Transverse colon (tissue), 4 donors: ENCODE data around the gene PSMB3. TPM values are rescaled to one million over a fixed set of nuclear protein-coding genes. Genes with fewer than 3 reads are reported as not detected.

ENCODE experiments used
- DNase-seq: peaks from one replicate; pipeline ENCODE4 v3.0.0-alpha.2; 2019
- H3K27ac ChIP-seq, 4 donors: fragments of 200-600 bp; sonication (generic); 2 replicates each; pipeline ENCODE4 v1.5.1; 2016 to 2018; ENCODE audit warnings: inconsistent platforms in 4 of 4
- H3K27me3 ChIP-seq: fragments of 200-600 bp; sonication (generic); 2 replicates; pipeline ENCODE4 v1.5.1; 2017; ENCODE audit warnings: inconsistent platforms
- H3K36me3 ChIP-seq, 4 donors: fragments of 200-600 bp; sonication (generic); 2 replicates each; pipeline ENCODE4 v1.5.1; 2017 to 2019; ENCODE audit warnings: inconsistent platforms in 4 of 4
- H3K4me1 ChIP-seq, 4 donors: fragments of 200-600 bp; sonication (generic); 2 replicates each; pipeline ENCODE4 v1.5.1; 2017 to 2020; ENCODE audit warnings: inconsistent platforms in 4 of 4
- H3K4me3 ChIP-seq, 4 donors: fragments of 200-600 bp; sonication (generic); 1 replicate in 1 of 4; 2 replicates in 3 of 4; pipeline versions ENCODE4 v1.5.1 to v1.6.1; 2017 to 2019; ENCODE audit warnings: inconsistent platforms in 4 of 4
- H3K9me3 ChIP-seq, 2 donors: fragments of 200-600 bp; sonication (generic); 2 replicates each; pipeline ENCODE4 v1.5.1; 2017 to 2019; ENCODE audit warnings: inconsistent platforms in 2 of 2
- EP300 ChIP-seq: sonication (generic); formaldehyde crosslinking; IDR thresholded peaks from one replicate; pipeline ENCODE4 v1.6.1; 2017; ENCODE audit warnings: antibody characterized with exemption, low read depth
- POLR2A ChIP-seq: fragments of 450-650 bp; IDR thresholded peaks from one replicate; pipeline ENCODE4 v1.6.1; 2016; ENCODE audit warnings: antibody characterized with exemption, mild to moderate bottlenecking, moderate library complexity
- POLR2AphosphoS5 ChIP-seq, 3 donors: sonication (generic); formaldehyde crosslinking; IDR thresholded peaks; one replicate each; pipeline ENCODE4 v1.6.1; 2016; ENCODE audit warnings: antibody characterized with exemption in 3 of 3
- WGBS, 2 donors: methylation state at CpG; one replicate each; pipeline ENCODE4 v1.1.5; 2018; ENCODE audit warnings: low coverage in 1 of 2; 5-methylcytosine and 5-hydroxymethylcytosine counted together
- in situ Hi-C, 4 donors: fragments of 200-750 bp; cut with MboI; loops; one replicate each; pipeline versions ENCODE4 v1.15.0 to v1.15.1; 2017; ENCODE audit warnings: low sequenced_read_pairs in 3 of 4, low pct_ligation_motif_present in 1 of 4, low pct_unique_long_range_greater_than_20kb in 1 of 4
- intact Hi-C: fragments of 100-400 bp; cut with DNase I; formaldehyde crosslinking; loops from one replicate; pipeline ENCODE4 v1.15.1; 2023; ENCODE audit warnings: low total_unique reads
- total RNA-seq, 4 donors: library from RNA; depleted of rRNA; stranded (reverse); fragments of >200 nt; gene quantifications; one replicate each; pipeline ENCODE4 v1.1.0, GENCODE V29; 2016
- TF ChIP-seq, protein P1 (sequence below), 5 experiments: fragments of 200-600 bp in 3 of 5; fragments of 450-650 bp in 2 of 5; sonication (generic) in 3 of 5; IDR thresholded peaks; 1 replicate in 2 of 5; 2 replicates in 3 of 5; pipeline ENCODE4 v1.5.1; 2016 to 2017; ENCODE audit warnings: antibody characterized with exemption in 5 of 5, inconsistent platforms in 3 of 5, mild to moderate bottlenecking in 2 of 5, moderate library complexity in 1 of 5

Gene PSMB3
- total RNA-seq, 4 donors from 2014 or later: 137 to 169 (median 159) TPM

DNA sequence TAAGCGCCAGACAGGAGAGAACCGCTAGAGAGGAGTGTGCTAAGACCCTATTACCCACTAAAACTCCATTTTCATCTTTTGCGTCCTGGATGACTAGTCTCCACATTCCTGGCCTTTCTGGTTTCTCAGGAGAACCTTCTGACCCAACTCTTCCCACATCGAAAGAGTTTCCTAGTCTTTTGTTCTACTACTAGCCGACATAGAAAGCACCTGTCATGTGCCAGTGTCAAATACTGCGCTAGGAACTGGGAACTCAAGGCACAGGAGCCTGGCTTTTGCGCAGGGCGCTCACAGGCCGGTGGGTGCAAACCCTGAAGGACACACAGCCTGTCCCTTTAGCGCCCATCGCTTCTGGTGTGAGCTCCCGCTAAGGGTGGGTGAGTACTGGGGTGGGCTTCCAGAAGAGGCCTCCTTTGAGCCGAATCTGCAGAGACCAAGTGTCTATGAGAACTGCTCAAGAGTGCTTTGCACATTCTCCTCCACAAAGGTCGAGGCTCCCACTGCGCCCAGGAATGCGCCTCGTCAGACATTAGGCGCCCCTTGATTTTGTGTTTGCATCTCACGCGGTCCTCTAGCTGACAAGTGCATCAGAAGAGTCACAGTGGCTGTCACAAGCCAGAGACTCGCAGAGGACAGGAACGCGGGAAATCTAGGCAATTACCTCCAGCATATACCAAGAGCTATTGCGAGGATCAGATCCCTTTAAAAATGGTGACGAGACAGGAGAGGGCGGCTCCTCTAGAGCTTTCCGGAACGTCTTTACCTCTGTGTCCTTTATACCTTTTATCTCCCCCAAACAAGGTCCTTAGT lies 2.0 kb upstream of the PSMB3 start:
- peak overlapping the region; percentile 88 to 96 (median 89) for H3K27ac ChIP-seq
- DNase-seq: no peak
- H3K9me3 ChIP-seq: no peaks in the 10 kb centered on the region
- TF ChIP-seq POLR2AphosphoS5 (IDR thresholded peaks at IDR 0.05): no peak
- H3K4me1 ChIP-seq: peaks cover 10 to 73% (median 50%) of the 10 kb centered on the region in 4 donors
- H3K4me3 ChIP-seq: peak overlapping the region in 3 of 4 donors; percentile 76 to 95 (median 87)
- in situ Hi-C loops: no loop called here
- H3K27me3 ChIP-seq: no peaks in the 10 kb centered on the region
- intact Hi-C loops: no loop called here
- WGBS, 2 donors: 6 to 34% methylated on average over 5 to 28 of the region's 28 CpGs
- H3K36me3 ChIP-seq: peaks cover 0 to 9% (median 0%) of the 10 kb centered on the region in 4 donors

DNA sequence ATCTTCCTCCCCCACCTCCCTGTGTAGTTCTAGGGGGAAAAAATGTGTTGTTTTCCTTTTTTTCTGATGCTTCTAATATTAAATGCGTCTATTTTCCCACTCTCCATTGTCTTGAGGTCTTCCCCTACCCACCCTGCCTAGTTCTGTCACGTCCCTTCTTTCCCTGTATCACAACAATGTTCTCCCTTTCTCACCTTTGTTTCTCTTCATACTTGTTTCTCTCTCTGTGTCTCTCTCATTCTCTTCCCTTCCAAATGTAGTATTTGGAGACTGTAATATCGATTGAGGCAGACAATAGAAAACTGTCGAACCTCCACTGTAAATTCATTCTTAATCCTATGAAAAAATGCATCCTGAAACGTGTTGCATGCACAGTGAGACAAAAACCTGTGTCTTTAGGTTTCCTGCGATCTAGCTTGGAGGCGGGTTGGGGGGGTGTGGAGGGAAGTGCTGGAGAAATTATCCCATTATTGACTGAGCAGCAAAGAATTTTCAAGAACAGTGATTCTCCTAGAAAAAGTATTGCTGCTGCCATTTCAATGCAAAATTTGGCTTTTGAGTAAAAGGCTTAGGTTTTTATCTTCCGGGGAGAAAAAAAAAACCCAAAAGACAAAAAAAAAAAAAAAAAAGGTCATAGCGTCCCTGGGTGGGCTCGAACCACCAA lies 1.3 kb upstream of the PSMB3 start:
- WGBS, 2 donors: 4 to 5% methylated on average over 9 to 10 of the region's 10 CpGs
- DNase-seq: no peak
- in situ Hi-C loops: no loop called here
- no peaks in the 10 kb centered on the region for H3K9me3 ChIP-seq
- no peak for TF ChIP-seq EP300
- TF ChIP-seq POLR2AphosphoS5 (IDR thresholded peaks at IDR 0.05): no peak
- TF ChIP-seq, protein P1, sequence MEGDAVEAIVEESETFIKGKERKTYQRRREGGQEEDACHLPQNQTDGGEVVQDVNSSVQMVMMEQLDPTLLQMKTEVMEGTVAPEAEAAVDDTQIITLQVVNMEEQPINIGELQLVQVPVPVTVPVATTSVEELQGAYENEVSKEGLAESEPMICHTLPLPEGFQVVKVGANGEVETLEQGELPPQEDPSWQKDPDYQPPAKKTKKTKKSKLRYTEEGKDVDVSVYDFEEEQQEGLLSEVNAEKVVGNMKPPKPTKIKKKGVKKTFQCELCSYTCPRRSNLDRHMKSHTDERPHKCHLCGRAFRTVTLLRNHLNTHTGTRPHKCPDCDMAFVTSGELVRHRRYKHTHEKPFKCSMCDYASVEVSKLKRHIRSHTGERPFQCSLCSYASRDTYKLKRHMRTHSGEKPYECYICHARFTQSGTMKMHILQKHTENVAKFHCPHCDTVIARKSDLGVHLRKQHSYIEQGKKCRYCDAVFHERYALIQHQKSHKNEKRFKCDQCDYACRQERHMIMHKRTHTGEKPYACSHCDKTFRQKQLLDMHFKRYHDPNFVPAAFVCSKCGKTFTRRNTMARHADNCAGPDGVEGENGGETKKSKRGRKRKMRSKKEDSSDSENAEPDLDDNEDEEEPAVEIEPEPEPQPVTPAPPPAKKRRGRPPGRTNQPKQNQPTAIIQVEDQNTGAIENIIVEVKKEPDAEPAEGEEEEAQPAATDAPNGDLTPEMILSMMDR (IDR thresholded peaks at IDR 0.05): no peak
- no peak for TF ChIP-seq POLR2A
- no peaks in the 10 kb centered on the region for H3K27me3 ChIP-seq
- intact Hi-C loops: no loop called here
- H3K36me3 ChIP-seq: peaks cover 0 to 14% (median 3%) of the 10 kb centered on the region in 4 donors
- peak overlapping the region; percentile 88 to 96 (median 89) for H3K27ac ChIP-seq
- peak overlapping the region in 3 of 4 donors; percentile 76 to 95 (median 87) for H3K4me3 ChIP-seq
- H3K4me1 ChIP-seq: peaks cover 9 to 65% (median 49%) of the 10 kb centered on the region in 4 donors

DNA sequence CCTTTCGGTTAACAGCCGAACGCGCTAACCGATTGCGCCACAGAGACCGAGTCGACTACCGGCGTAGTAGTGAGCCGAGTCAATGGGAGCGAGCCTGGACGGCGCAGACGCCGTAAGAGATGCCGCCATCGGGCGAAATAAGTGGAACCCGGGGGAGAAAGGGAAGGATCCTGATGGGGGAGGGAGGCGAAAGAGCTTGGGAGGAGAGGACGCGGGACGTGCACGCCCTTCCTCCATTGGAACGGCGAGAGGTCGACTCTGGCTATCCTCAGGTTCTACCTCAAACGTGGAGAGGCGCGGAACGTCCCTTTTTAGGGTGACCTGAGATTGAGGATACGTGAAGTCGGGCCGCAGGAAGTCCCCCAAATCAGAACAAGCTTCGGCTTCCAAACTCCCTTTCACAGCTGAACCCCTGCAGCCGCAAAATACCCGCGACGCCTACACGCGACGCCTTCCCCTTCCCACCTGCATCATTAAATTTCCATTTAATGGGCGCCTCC lies 683 bp upstream of the PSMB3 start:
- Histone ChIP-seq H3K27me3 (no peaks in the 10 kb centered on the region), H3K27ac (peak overlapping the region; percentile 88 to 96 (median 89)), H3K4me1 (peaks cover 3 to 59% (median 43%) of the 10 kb centered on the region in 4 donors), H3K4me3 (peak overlapping the region; percentile 39 to 95 (median 82)), H3K9me3 (no peaks in the 10 kb centered on the region), H3K36me3 (peaks cover 0 to 19% (median 5%) of the 10 kb centered on the region in 4 donors)
- peak in 2 of 3 donors; percentile 11 to 27 for TF ChIP-seq POLR2AphosphoS5 (IDR thresholded peaks at IDR 0.05)
- no peak for TF ChIP-seq POLR2A
- TF ChIP-seq EP300: no peak
- TF ChIP-seq, protein P1 (IDR thresholded peaks at IDR 0.05): no peak
- in situ Hi-C loops: no loop called here
- peak; percentile 88 for DNase-seq
- intact Hi-C loops: no loop called here
- 0 to 1% methylated on average over 27 to 44 of the region's 44 CpGs for WGBS, 2 donors

DNA sequence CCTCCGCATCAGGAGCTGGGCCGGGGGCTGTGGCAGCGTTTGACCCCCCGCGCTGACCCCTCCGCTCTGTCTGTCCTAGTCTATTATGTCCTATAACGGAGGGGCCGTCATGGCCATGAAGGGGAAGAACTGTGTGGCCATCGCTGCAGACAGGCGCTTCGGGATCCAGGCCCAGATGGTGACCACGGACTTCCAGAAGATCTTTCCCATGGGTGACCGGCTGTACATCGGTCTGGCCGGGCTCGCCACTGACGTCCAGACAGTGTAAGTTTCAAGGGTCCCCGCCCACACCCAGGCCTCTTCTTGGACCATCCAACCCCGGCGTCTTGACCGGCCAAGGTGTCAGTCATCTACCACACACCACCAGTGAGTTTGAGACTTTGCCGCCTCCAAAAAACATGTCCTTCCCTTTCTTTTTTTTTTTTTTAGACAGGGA lies 548 bp downstream of the PSMB3 start:
- DNase-seq: no peak
- Histone ChIP-seq H3K4me1 (peaks cover 0 to 55% (median 35%) of the 10 kb centered on the region in 4 donors), H3K36me3 (peaks cover 0 to 29% (median 11%) of the 10 kb centered on the region in 4 donors), H3K27ac (peak overlapping the region; percentile 88 to 96 (median 89)), H3K27me3 (no peaks in the 10 kb centered on the region), H3K9me3 (no peaks in the 10 kb centered on the region), H3K4me3 (peak overlapping the region; percentile 76 to 95 (median 86))
- intact Hi-C loops (no loop called here), in situ Hi-C loops (no loop called here)
- TF ChIP-seq POLR2A (no peak), EP300 (no peak), POLR2AphosphoS5 (IDR thresholded peaks at IDR 0.05) (no peak)
- TF ChIP-seq, protein P1 (IDR thresholded peaks at IDR 0.05): no peak
- 7 to 60% methylated on average over 1 to 21 of the region's 22 CpGs for WGBS, 2 donors
